H1 (cell line): ENCODE results near the gene TRAK1. TPM values are rescaled to one million over a fixed set of nuclear protein-coding genes. Genes with fewer than 3 reads are reported as not detected.

Source experiments
- CTCF ChIA-PET: fragments of 300-600 bp; sonication (Branson Sonifier 250); formaldehyde crosslinking; loops from one replicate; lab custom pipeline; 2021; ENCODE audit not compliant: partially characterized antibody; lab: Charles Lee
- POLR2A ChIA-PET: fragments of 300-600 bp; sonication (Branson Sonifier 250); formaldehyde crosslinking; loops from one replicate; lab custom pipeline; 2021; ENCODE audit warnings: inconsistent platforms; ENCODE audit not compliant: partially characterized antibody; lab: Charles Lee
- DNase-seq, 2 experiments: peaks; one replicate each; pipeline versions ENCODE4 v3.0.0 to v3.0.0-alpha.2; 2010 to 2022; ENCODE audit warnings: low spot score in 2 of 2, low read depth in 1 of 2, mixed read lengths in 1 of 2
- FAIRE-seq: peaks from 2 replicates; lab custom pipeline; 2011; peaks lifted over from hg19 to GRCh38; lab: Jason Lieb, UNC
- H2AFZ ChIP-seq: 2 replicates; pipeline ENCODE4 v1.8.1; 2012; ENCODE audit warnings: low read length, inconsistent platforms
- H2AK5ac ChIP-seq: 2 replicates; pipeline ENCODE4 v1.6.1; 2013; ENCODE audit warnings: low read depth, low read length
- H2BK120ac ChIP-seq: replicated peaks from 2 replicates; pipeline ENCODE3; 2013; ENCODE audit warnings: low read depth, low read length, inconsistent platforms
- H2BK12ac ChIP-seq: 2 replicates; pipeline ENCODE4 v1.6.1; 2013; ENCODE audit warnings: low read depth, low read length
- H2BK15ac ChIP-seq: 2 replicates; pipeline ENCODE4 v1.6.1; 2013; ENCODE audit warnings: low read length
- H2BK20ac ChIP-seq: 2 replicates; pipeline ENCODE4 v1.6.1; 2013; ENCODE audit warnings: low read length
- H2BK5ac ChIP-seq: 2 replicates; pipeline ENCODE4 v1.6.1; 2013; ENCODE audit warnings: low read depth, low read length
- H3K14ac ChIP-seq: 2 replicates; pipeline ENCODE4 v1.6.1; 2013; ENCODE audit warnings: inconsistent platforms; ENCODE audit not compliant: insufficient read length
- H3K18ac ChIP-seq: 2 replicates; pipeline ENCODE4 v1.6.1; 2013; ENCODE audit warnings: low read length; ENCODE audit errors: extremely low read depth
- H3K23ac ChIP-seq: 2 replicates; pipeline ENCODE4 v1.6.1; 2013; ENCODE audit warnings: inconsistent platforms; ENCODE audit not compliant: insufficient read length
- H3K23me2 ChIP-seq: 2 replicates; pipeline ENCODE4 v1.6.1; 2013; ENCODE audit warnings: low read depth, low read length
- H3K27ac ChIP-seq: 2 replicates; pipeline ENCODE4 v1.6.1; 2011; ENCODE audit warnings: low read depth, low read length, inconsistent platforms
- H3K27me3 ChIP-seq, 4 experiments: replicated peaks in 1 of 4; 1 replicate in 1 of 4; 2 replicates in 3 of 4; pipeline versions ENCODE4 v1.6.1 to v1.8.1; 2011 to 2013; ENCODE audit warnings: low read length in 3 of 4, mild to moderate bottlenecking in 3 of 4, inconsistent platforms in 2 of 4, mixed read lengths in 2 of 4, moderate library complexity in 1 of 4; ENCODE audit not compliant: control insufficient read depth in 3 of 4, insufficient read depth in 3 of 4; ENCODE audit errors: extremely low read depth in 1 of 4
- H3K36me3 ChIP-seq, 4 experiments: 2 replicates each; pipeline versions ENCODE4 v1.6.1 to v1.8.1; 2011 to 2013; ENCODE audit warnings: mild to moderate bottlenecking in 4 of 4, low read length in 3 of 4, moderate library complexity in 2 of 4, control low read depth in 1 of 4, inconsistent platforms in 1 of 4; ENCODE audit not compliant: insufficient read depth in 4 of 4, control insufficient read depth in 2 of 4
- H3K4ac ChIP-seq: replicated peaks from 2 replicates; pipeline ENCODE3; 2013; ENCODE audit warnings: low read length, low read depth, mixed read lengths, inconsistent platforms; ENCODE audit not compliant: insufficient read length
- H3K4me1 ChIP-seq, 4 experiments: replicated peaks in 1 of 4; 1 replicate in 1 of 4; 2 replicates in 3 of 4; pipeline versions ENCODE4 v1.6.1 to v1.8.1; 2011 to 2013; ENCODE audit warnings: low read length in 3 of 4, inconsistent platforms in 2 of 4, mixed read lengths in 1 of 4; ENCODE audit not compliant: insufficient read depth in 4 of 4, control insufficient read depth in 3 of 4
- H3K4me2 ChIP-seq, 2 experiments: 2 replicates each; pipeline versions ENCODE4 v1.6.1 to v1.8.1; 2011 to 2013; ENCODE audit warnings: low read depth in 2 of 2, low read length in 2 of 2, control low read depth in 1 of 2, inconsistent platforms in 1 of 2, mild to moderate bottlenecking in 1 of 2; ENCODE audit not compliant: insufficient read depth in 1 of 2
- H3K4me3 ChIP-seq, 4 experiments: fragments of 200-600, 300-600 bp in 1 of 4; sonication (generic), shearing (Covaris generic), sonication (Bioruptor Twin) in 1 of 4; 2 replicates each; pipeline versions ENCODE4 v1.5.1 to v1.8.1; 2011 to 2016; ENCODE audit warnings: low read length in 4 of 4, low read depth in 3 of 4, control low read depth in 2 of 4, inconsistent platforms in 2 of 4, mild to moderate bottlenecking in 2 of 4, mixed read lengths in 1 of 4, moderate library complexity in 1 of 4; ENCODE audit not compliant: insufficient read depth in 2 of 4; ENCODE audit errors: extremely low read depth in 1 of 4
- H3K56ac ChIP-seq: replicated peaks from 2 replicates; pipeline ENCODE3; 2013; ENCODE audit warnings: low read depth, mild to moderate bottlenecking, mixed read lengths, low read length, inconsistent platforms; ENCODE audit not compliant: insufficient read length
- H3K79me1 ChIP-seq: 2 replicates; pipeline ENCODE4 v1.6.1; 2013; ENCODE audit warnings: low read depth, low read length, control low read depth
- H3K79me2 ChIP-seq, 2 experiments: 2 replicates each; pipeline versions ENCODE4 v1.6.1 to v1.8.1; 2012 to 2013; ENCODE audit warnings: low read length in 2 of 2, mild to moderate bottlenecking in 2 of 2, inconsistent platforms in 1 of 2; ENCODE audit not compliant: insufficient read depth in 2 of 2, control insufficient read depth in 1 of 2
- H3K9ac ChIP-seq, 4 experiments: replicated peaks in 1 of 4; 1 replicate in 1 of 4; 2 replicates in 3 of 4; pipeline versions ENCODE4 v1.6.1 to v1.8.1; 2011 to 2013; ENCODE audit warnings: low read depth in 3 of 4, low read length in 3 of 4, control low read depth in 2 of 4, mild to moderate bottlenecking in 2 of 4, moderate library complexity in 2 of 4, inconsistent platforms in 1 of 4; ENCODE audit errors: extremely low read depth in 1 of 4
- H3K9me3 ChIP-seq, 2 experiments: 2 replicates each; pipeline versions ENCODE4 v1.6.1 to v1.8.1; 2012 to 2013; ENCODE audit warnings: mild to moderate bottlenecking in 2 of 2, moderate library complexity in 2 of 2, control low read depth in 1 of 2, inconsistent platforms in 1 of 2, low read depth in 1 of 2, low read length in 1 of 2, mixed read lengths in 1 of 2; ENCODE audit not compliant: insufficient read depth in 2 of 2
- H4K20me1 ChIP-seq, 2 experiments: replicated peaks in 1 of 2; 2 replicates each; pipeline versions ENCODE3 to v1.8.1; 2011 to 2013; ENCODE audit warnings: inconsistent platforms in 2 of 2, low read length in 2 of 2, mild to moderate bottlenecking in 1 of 2; ENCODE audit not compliant: insufficient read depth in 2 of 2, control insufficient read depth in 1 of 2
- H4K5ac ChIP-seq: 2 replicates; pipeline ENCODE4 v1.6.1; 2013; ENCODE audit warnings: low read length, low read depth, mixed read lengths, inconsistent platforms; ENCODE audit not compliant: insufficient read length
- H4K8ac ChIP-seq: 2 replicates; pipeline ENCODE4 v1.8.0; 2013; ENCODE audit warnings: mild to moderate bottlenecking, moderate library complexity, low read length, inconsistent platforms; ENCODE audit not compliant: insufficient read depth; ENCODE audit errors: extremely low read depth
- H4K91ac ChIP-seq: replicated peaks from 2 replicates; pipeline ENCODE3; 2013; ENCODE audit warnings: low read length, mixed read lengths, inconsistent platforms; ENCODE audit not compliant: insufficient read length
- CHD1 ChIP-seq: IDR thresholded peaks from 2 replicates; pipeline ENCODE4 v1.6.1; 2012; ENCODE audit warnings: low read depth, low read length, improper control_type of control experiment
- EP300 ChIP-seq, 2 experiments: IDR thresholded peaks; 1 replicate in 1 of 2; 2 replicates in 1 of 2; pipeline ENCODE4 v1.6.1; 2011 to 2012; ENCODE audit warnings: low read depth in 2 of 2, low read length in 2 of 2, mild to moderate bottlenecking in 2 of 2, borderline replicate concordance in 1 of 2, inconsistent platforms in 1 of 2, moderate library complexity in 1 of 2
- EZH2 ChIP-seq: fragments of 200-600 bp; sonication (generic); IDR thresholded peaks from 2 replicates; pipeline ENCODE4 v1.7.1; 2012; ENCODE audit warnings: low read depth, mild to moderate bottlenecking, moderate library complexity, low read length, inconsistent platforms; ENCODE audit not compliant: severe bottlenecking
- JUND ChIP-seq: IDR thresholded peaks from 2 replicates; pipeline ENCODE4 v1.6.1; 2011; ENCODE audit warnings: mild to moderate bottlenecking, improper control_type of control experiment, low read length
- KDM1A ChIP-seq: fragments of 200-600, 300-600 bp; sonication (generic); IDR thresholded peaks from 2 replicates; pipeline ENCODE4 v1.7.1; 2016; ENCODE audit warnings: mild to moderate bottlenecking, low read length, borderline replicate concordance
- MAFK ChIP-seq: IDR thresholded peaks from 2 replicates; pipeline ENCODE4 v1.6.1; 2012; ENCODE audit warnings: low read depth, mild to moderate bottlenecking, improper control_type of control experiment, low read length
- POLR2A ChIP-seq, 2 experiments: IDR thresholded peaks; 1 replicate in 1 of 2; 2 replicates in 1 of 2; pipeline ENCODE4 v1.6.1; 2011; ENCODE audit warnings: low read depth in 2 of 2, low read length in 2 of 2, mild to moderate bottlenecking in 2 of 2; ENCODE audit errors: control extremely low read depth in 1 of 2
- SRF ChIP-seq: IDR thresholded peaks from 2 replicates; pipeline ENCODE4 v1.6.1; 2011; ENCODE audit warnings: mild to moderate bottlenecking, low read depth, low read length, moderate library complexity
- YY1 ChIP-seq: IDR thresholded peaks from 2 replicates; pipeline ENCODE4 v1.6.1; 2011; ENCODE audit warnings: low read depth, mild to moderate bottlenecking, low read length
- WGBS, 2 experiments: shearing (Covaris generic) in 1 of 2; methylation state at CpG; one replicate each; pipeline versions ENCODE4 v1.1.6 to v1.1.7; 2013 to 2015; ENCODE audit warnings: low lambda C conversion rate in 2 of 2, mixed read lengths in 2 of 2, inconsistent platforms in 1 of 2, low coverage in 1 of 2, missing lambda C conversion rate in 1 of 2; ENCODE audit not compliant: insufficient replicate concordance in 2 of 2, insufficient coverage in 1 of 2, insufficient read length in 1 of 2; ENCODE audit errors: extremely low coverage in 1 of 2, missing lambda C conversion rate in 1 of 2; 5-methylcytosine and 5-hydroxymethylcytosine counted together
- polyA plus RNA-seq, 7 experiments: library from polyadenylated mRNA; depleted of rRNA in 3 of 7; stranded (reverse) in 5 of 7; unstranded in 2 of 7; fragments of >200 nt in 5 of 7; fragments of 200-250 nt in 2 of 7; gene quantifications; 1 replicate in 5 of 7; 2 replicates in 1 of 7; 4 replicates in 1 of 7; pipeline versions ENCODE4 v1.2.1 to v1.2.3, GENCODE V29; 2011 to 2013; ENCODE audit warnings: missing spikeins in 2 of 7, mixed read lengths in 2 of 7
- total RNA-seq: library from RNA; stranded (reverse); fragmentation: NEBNext Ultra II Directional; extraction: Animal tissue kit (Norgen Biotek cat#: 25700); gene quantifications from 2 replicates; pipeline ENCODE4 v1.2.1, GENCODE V29; 2021
- TF ChIP-seq, protein P1 (sequence below): IDR thresholded peaks from 2 replicates; pipeline ENCODE4 v1.6.1; 2011; ENCODE audit warnings: low read depth, mild to moderate bottlenecking, low read length; ENCODE audit not compliant: insufficient read depth

TRAK1 gene
- total and polyA plus RNA-seq, 2 of the 8 experiments (the other 6 are each of a cell fraction or from before 2014, with no cell fraction given) = 21.3 to 32.7 TPM

- H3K4me2 ChIP-seq = peak overlapping the region in 1 of 2 experiments; percentile 29; a peak in 2 of 4 replicates
- no peaks in the 10 kb centered on the region for H3K23me2 ChIP-seq
- no peak overlapping the region for H3K56ac ChIP-seq
- no peak overlapping the region for H2AFZ ChIP-seq
- H2BK12ac ChIP-seq = peak overlapping the region; percentile 82
- FAIRE-seq = no peak
- H3K18ac ChIP-seq = peak overlapping the region; percentile 2; the same call in 1 of the 2 replicates
- H4K5ac ChIP-seq = no peak overlapping the region
- POLR2A ChIA-PET = interaction anchor here (0.9 to 1.6 kb wide), 2 partner anchors 12 to 16 kb away, joined by 3 to 6 read pairs; no protein-coding TSS in a partner anchor
- H3K4me3 ChIP-seq = no peak overlapping the region
- no peak for DNase-seq
- 0 out of 2 replicates have a peak overlapping the region, but pooled peaks have one; percentile 15 for H2BK20ac ChIP-seq
- peaks cover 0 to 59% of the 10 kb centered on the region in 2 experiments; a peak in 3 of 4 replicates for H3K79me2 ChIP-seq
- H3K36me3 ChIP-seq = no peaks in the 10 kb centered on the region
- no peak overlapping the region for H3K23ac ChIP-seq
- H3K27ac ChIP-seq = no peak overlapping the region; the same call in 1 of the 2 replicates
- H2BK120ac ChIP-seq = no peak overlapping the region
- 66% methylated on average over 6 of the region's 6 CpGs; no CpG with 5 or more reads in 1 of the 2 experiments for WGBS, 2 experiments
- CTCF ChIA-PET = interaction anchor here (0.9 to 3.1 kb wide), 5 partner anchors 10 to 64 kb away, joined by 3 to 11 read pairs (median 7); no protein-coding TSS in a partner anchor
- H3K27me3 ChIP-seq = no peaks in the 10 kb centered on the region
- H3K14ac ChIP-seq = no peak overlapping the region
- no peak overlapping the region for H4K91ac ChIP-seq
- no peaks in the 10 kb centered on the region for H3K9me3 ChIP-seq
- H2AK5ac ChIP-seq = peak overlapping the region; percentile 92; the same call in 1 of the 2 replicates
- peaks cover 13 to 31% (median 26%) of the 10 kb centered on the region in 4 experiments for H3K4me1 ChIP-seq
- peaks cover 0 to 2% of the 10 kb centered on the region in 2 experiments for H4K20me1 ChIP-seq
- H3K79me1 ChIP-seq = no peaks in the 10 kb centered on the region; the same call in 1 of the 2 replicates
- no peak overlapping the region for H3K9ac ChIP-seq
- H4K8ac ChIP-seq = no peak overlapping the region
- H2BK5ac ChIP-seq = peak overlapping the region; percentile 77; the same call in 1 of the 2 replicates
- H2BK15ac ChIP-seq = peak overlapping the region; percentile 84
- TF ChIP-seq JUND = 0 out of 2 replicates have a peak, but pooled peaks have one; percentile 41
- TF ChIP-seq EZH2 = no peak
- 0 out of 3 replicates have a peak, but pooled peaks of 1 of the 2 experiments have one; percentile 30 for TF ChIP-seq POLR2A (IDR thresholded peaks at IDR 0.05; ENCODE audit: control extremely low read depth in 1 of 2, low read depth in 2 of 2, low read length in 2 of 2)
- TF ChIP-seq YY1 = 0 out of 2 replicates have a peak, but pooled peaks have one; percentile 39
- TF ChIP-seq CHD1 = no peak
- TF ChIP-seq KDM1A = no peak
- TF ChIP-seq, protein P1, sequence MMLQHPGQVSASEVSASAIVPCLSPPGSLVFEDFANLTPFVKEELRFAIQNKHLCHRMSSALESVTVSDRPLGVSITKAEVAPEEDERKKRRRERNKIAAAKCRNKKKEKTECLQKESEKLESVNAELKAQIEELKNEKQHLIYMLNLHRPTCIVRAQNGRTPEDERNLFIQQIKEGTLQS = no peak
- no peak for TF ChIP-seq SRF
- no peak for TF ChIP-seq EP300 (IDR thresholded peaks at IDR 0.05; ENCODE audit: borderline replicate concordance in 1 of 2, low read depth in 2 of 2, low read length in 2 of 2)
- TF ChIP-seq MAFK = no peak
- TF ChIP-seq, all 59 proteins: peak for 3
- H3K4ac ChIP-seq = no peak overlapping the region
Observed at GRCh38 chr3:42061713-42062380, 29.3 kb upstream of the TRAK1 start.
